DMS153 (cell line): ENCODE measurements around the gene CCDC188.

Experiments used
- DNase-seq: peaks from one replicate; lab custom pipeline; 2025; lab: John Stamatoyannopoulos, UW

Gene CCDC188

GRCh38 chr22:20148414-20148813 is 2.4 kb downstream of the CCDC188 start:
- DNase-seq: no peak

- DNase-seq: no peak
Observed at GRCh38 chr22:20147237-20147988, 3.4 kb downstream of the CCDC188 start.

DNA sequence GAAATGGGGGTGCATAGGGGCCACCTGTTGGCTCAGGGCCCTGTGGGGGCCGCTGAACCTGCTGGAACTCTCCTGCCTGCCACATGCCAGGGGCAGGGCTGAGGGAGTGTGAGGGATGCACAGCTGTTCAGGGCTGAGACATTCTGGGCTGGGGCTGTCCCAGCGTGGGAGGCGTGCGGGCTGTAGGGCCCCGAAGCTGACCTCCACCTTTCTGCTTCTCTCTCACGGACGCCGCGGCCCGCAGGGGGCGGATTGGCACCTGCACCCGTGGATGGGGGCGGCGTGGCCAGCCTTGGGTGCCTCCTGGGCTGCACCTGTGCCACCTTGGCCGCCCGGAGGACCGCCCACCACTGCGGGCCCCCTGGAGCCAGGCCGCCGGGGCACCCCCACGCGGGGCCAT is 4.1 kb downstream of the CCDC188 start:
- DNase-seq: no peak

DNA sequence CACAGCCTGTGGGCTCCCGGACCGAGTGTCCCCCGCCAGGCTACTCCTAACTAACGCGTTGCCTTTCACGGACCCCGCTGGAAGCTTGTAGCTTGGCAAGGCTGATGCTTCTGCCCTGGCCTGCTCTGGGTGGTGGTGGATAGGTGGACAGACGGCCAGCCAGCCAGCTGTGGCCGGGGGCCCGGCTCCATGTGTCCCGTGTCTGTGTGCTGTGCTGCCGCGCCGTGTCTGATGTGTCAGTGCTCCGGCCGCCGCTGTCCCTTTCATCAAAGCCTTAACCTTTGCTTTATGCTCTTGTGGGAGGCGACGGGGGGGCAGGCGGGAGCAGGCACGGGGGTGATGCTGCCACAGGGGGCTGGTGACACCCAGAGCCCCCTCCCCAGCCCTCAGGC is 5.0 kb downstream of the CCDC188 start:
- no peak for DNase-seq

DNA sequence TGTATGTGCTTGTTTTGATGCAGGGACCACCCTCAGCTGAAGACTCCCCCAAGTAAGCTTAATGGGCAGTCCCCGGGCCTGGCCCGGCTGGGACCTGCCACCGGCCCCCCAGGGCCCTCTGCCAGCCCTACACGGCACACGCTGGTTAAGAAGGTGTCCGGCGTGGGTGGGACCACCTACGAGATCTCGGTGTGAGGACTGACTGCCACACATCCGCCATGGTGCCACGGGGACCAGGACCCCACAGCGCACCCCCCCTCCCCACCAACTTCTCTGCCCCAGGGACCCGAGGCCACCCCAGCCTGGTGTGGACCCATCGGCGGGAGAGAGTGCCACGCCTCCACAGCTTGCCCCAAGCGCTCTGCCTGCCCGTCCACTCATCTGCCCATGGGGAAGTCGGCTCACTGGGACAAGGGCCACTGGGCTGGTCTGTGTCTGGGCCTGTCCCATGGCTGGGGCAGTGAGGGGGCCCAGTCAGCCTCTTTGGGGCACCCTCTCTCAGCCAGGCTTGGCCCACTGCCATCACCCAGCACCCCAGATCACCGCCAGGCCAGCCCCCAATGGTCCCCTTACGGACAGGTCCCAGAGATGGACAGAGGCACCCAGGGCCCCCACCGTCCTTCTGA is 5.5 kb downstream of the CCDC188 start:
- DNase-seq: no peak

GRCh38 chr22:20143883-20144665 is 6.8 kb downstream of the CCDC188 start:
- DNase-seq: no peak

- no peak for DNase-seq
Observed at GRCh38 chr22:20142711-20143621, 7.9 kb downstream of the CCDC188 start.

GRCh38 chr22:20141186-20142077 is 9.4 kb downstream of the CCDC188 start:
- DNase-seq: no peak

DNA sequence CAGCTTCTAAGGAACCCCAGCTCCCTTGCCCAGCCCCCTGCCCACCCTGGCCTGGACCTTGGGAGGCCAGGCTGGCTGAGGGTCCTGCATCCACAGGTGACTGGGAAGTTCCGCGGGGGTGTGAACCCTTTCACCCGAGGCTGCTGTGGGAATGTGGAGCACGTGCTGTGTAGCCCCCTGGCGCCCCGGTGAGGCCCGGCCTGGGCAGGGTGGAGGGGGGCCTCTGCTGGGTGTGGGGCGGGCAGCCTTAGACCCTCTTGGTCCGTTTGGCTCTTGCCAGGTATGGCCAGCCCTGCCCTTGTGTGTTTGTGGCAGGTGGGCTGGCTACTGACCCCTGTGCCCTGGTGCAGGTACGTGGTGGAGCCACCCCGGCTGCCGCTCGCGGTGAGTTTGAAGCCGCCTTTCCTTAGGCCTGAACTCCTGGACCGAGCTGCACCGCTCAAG is 10.3 kb downstream of the CCDC188 start:
- DNase-seq: no peak

DNA sequence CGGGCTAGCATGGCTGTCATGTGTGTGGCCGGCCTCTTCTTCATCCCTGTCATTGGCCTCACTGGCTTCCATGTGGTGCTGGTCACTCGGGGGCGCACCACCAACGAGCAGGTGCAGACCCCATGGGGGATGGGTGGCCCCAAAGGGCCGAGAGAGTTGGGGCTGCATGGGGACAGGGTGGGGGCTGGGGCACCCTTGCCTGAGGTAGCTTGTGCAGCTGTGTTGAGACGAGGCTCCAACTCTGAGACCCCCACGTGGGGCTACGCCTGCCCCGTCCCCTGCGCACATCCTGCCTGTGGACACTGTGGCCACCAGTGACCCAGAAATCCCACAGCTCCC is 10.8 kb downstream of the CCDC188 start:
- DNase-seq: no peak

GRCh38 chr22:20139391-20140106 is 11.3 kb downstream of the CCDC188 start:
- no peak for DNase-seq

DNA sequence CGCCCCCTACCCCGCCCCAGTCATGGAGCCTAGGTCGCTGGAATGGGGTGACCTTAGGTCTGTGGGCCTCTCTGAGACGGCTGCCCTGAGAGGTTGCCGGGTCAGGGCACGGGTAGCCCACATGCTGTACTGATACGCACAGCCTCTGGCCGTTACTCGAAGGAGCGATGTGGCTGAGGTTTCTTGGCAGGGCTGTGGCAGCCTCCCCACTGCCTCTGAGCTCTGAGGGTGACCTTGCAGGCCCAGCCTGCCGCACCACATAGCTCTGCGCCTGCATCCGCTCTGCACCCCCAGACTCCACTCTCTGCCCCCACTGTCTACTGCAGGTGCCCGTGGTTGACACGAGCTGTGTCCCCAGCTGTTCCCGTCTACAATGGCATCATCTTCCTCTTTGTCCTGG is 12.0 kb downstream of the CCDC188 start:
- no peak for DNase-seq

- no peak for DNase-seq
Observed at GRCh38 chr22:20138417-20138738, 12.5 kb downstream of the CCDC188 start.

GRCh38 chr22:20137671-20138416 is 13.0 kb downstream of the CCDC188 start:
- DNase-seq: no peak

- DNase-seq: no peak
Observed at GRCh38 chr22:20137113-20137512, 13.7 kb downstream of the CCDC188 start.

- no peak for DNase-seq
Observed at GRCh38 chr22:20136603-20136873, 14.3 kb downstream of the CCDC188 start.

- no peak for DNase-seq
Observed at GRCh38 chr22:20135806-20136602, 14.9 kb downstream of the CCDC188 start.

DNA sequence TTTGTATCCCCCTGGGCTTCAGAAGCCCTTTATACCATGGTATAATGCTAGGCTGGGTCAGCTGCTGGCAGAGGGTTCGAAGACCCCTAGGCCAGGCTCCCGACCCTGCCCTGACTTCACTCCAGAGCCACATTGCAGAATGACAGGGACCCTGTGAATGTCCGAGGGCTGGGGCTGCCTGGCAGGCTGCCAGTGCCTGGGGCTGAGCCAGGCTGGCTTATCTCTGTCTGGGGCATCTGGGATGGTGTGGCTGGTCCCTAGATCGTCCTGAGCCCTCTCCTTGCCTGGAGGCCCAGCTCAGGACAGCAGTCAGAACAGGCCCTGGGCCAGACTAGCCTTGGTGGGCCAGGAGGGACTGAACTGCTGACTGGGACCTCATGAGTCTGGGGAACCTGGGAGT is 15.6 kb downstream of the CCDC188 start:
- DNase-seq: no peak

DNA sequence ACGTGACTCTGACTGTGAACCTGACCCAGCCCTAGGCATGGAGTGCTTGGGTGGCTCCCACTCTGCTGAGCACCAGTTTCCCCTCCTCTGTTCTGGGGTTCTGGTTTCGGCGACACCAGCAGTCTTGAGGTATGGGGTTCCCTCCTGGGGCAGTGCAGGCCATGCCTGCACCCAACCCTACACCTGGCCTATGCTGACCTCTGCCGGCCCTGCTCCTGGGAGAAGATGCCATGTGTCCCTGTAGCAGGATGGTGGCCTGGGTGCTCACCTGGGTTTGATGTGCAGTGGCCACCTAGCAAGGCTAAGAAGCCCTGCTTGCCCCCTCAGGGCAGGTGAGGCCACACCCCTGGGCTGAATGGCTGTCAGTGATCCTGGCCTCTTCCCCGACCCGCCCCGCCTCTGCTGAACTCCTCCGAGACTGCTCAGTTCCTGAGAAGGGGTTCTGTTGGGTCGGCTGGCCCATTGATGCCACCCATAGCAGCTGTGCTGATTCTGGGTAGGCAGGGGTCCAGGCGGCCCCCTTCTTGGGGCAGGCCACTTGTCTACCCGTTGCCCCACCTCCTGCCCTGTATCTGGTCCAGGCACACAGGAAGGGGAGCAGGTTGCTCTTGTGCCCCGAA is 16.8 kb downstream of the CCDC188 start:
- DNase-seq: no peak
